Keratinocyte (primary cell): Measurements from ENCODE around the gene EEIG2. TPM values are rescaled to one million over a fixed set of nuclear protein-coding genes. Genes with fewer than 3 reads are reported as not detected.

Experiments
- DNase-seq: peaks from one replicate; pipeline ENCODE4 v3.0.0-alpha.2; 2011; ENCODE audit warnings: low read depth, missing footprints, low spot score
- FAIRE-seq: peaks from 2 replicates; lab custom pipeline; 2011; peaks lifted over from hg19 to GRCh38; lab: Jason Lieb, UNC
- H2AFZ ChIP-seq: 2 replicates; pipeline ENCODE4 v1.6.0; 2012; ENCODE audit warnings: low read length, control low read depth, inconsistent platforms; ENCODE audit not compliant: control insufficient read depth
- H3K27ac ChIP-seq: 2 replicates; pipeline ENCODE4 v1.5.1; 2011; ENCODE audit warnings: low read length; ENCODE audit not compliant: control insufficient read depth, insufficient read depth
- H3K27me3 ChIP-seq: 3 replicates; pipeline ENCODE4 v1.6.0; 2011; ENCODE audit warnings: low read length; ENCODE audit not compliant: control insufficient read depth, insufficient read depth; ENCODE audit errors: extremely low read depth
- H3K36me3 ChIP-seq, 2 experiments: 2 replicates in 1 of 2; 3 replicates in 1 of 2; pipeline ENCODE4 v1.5.1; 2011; ENCODE audit warnings: low read length in 2 of 2, mild to moderate bottlenecking in 1 of 2; ENCODE audit not compliant: control insufficient read depth in 2 of 2, insufficient read depth in 2 of 2; ENCODE audit errors: extremely low read depth in 1 of 2
- H3K4me1 ChIP-seq: 3 replicates; pipeline ENCODE4 v1.5.1; 2011; ENCODE audit warnings: low read length; ENCODE audit not compliant: control insufficient read depth, insufficient read depth; ENCODE audit errors: extremely low read depth
- H3K4me2 ChIP-seq: 3 replicates; pipeline ENCODE4 v1.6.0; 2011; ENCODE audit warnings: low read depth, low read length; ENCODE audit not compliant: control insufficient read depth, insufficient read depth; ENCODE audit errors: extremely low read depth
- H3K4me3 ChIP-seq, 3 experiments: fragments of 200-600 bp in 1 of 3; sonication (generic) in 1 of 3; 2 replicates in 2 of 3; 3 replicates in 1 of 3; pipeline ENCODE4 v1.5.1; 2011 to 2016; ENCODE audit warnings: low read length in 3 of 3, mild to moderate bottlenecking in 3 of 3, control low read depth in 2 of 3, inconsistent platforms in 1 of 3, low read depth in 1 of 3, mixed read lengths in 1 of 3, mixed run types in 1 of 3, moderate library complexity in 1 of 3; ENCODE audit not compliant: control insufficient read depth in 2 of 3, insufficient read depth in 2 of 3; ENCODE audit errors: extremely low read depth in 1 of 3
- H3K79me2 ChIP-seq: 2 replicates; pipeline ENCODE4 v1.6.0; 2012; ENCODE audit warnings: low read length; ENCODE audit not compliant: control insufficient read depth, insufficient read depth
- H3K9ac ChIP-seq: 3 replicates; pipeline ENCODE4 v1.6.0; 2011; ENCODE audit warnings: low read length; ENCODE audit not compliant: control insufficient read depth, insufficient read depth; ENCODE audit errors: extremely low read depth
- H3K9me1 ChIP-seq: 3 replicates; pipeline ENCODE4 v1.6.0; 2011; ENCODE audit warnings: low read length; ENCODE audit not compliant: control insufficient read depth, insufficient read depth; ENCODE audit errors: extremely low read depth
- H3K9me3 ChIP-seq: 2 replicates; pipeline ENCODE4 v1.5.1; 2012; ENCODE audit warnings: low read depth, low read length; ENCODE audit not compliant: control insufficient read depth
- H4K20me1 ChIP-seq: 3 replicates; pipeline ENCODE4 v1.6.0; 2011; ENCODE audit warnings: low read length; ENCODE audit not compliant: control insufficient read depth, insufficient read depth; ENCODE audit errors: extremely low read depth
- EZH2 ChIP-seq: IDR thresholded peaks from one replicate; pipeline ENCODE4 v1.6.1; 2012; ENCODE audit warnings: inconsistent platforms, mild to moderate bottlenecking, low read length, moderate library complexity
- dilution Hi-C: fragments of 300-500 bp; cut with MboI; formaldehyde crosslinking; loops from one replicate; pipeline ENCODE4 v1.7.0; 2020; ENCODE audit warnings: low sequenced_read_pairs; ENCODE audit not compliant: extremely low pct_ligation_motif_present
- polyA plus RNA-seq, 5 experiments: library from polyadenylated mRNA; depleted of rRNA in 3 of 5; stranded (reverse) in 3 of 5; stranded (forward) in 1 of 5; unstranded in 1 of 5; fragments of >200 nt; gene quantifications; 1 replicate in 1 of 5; 2 replicates in 3 of 5; 3 replicates in 1 of 5; pipeline versions ENCODE4 v1.2.1 to v1.2.3, GENCODE V29; 2011 to 2012; ENCODE audit warnings: missing spikeins in 2 of 5, low read depth in 1 of 5, low replicate concordance in 1 of 5
- TF ChIP-seq, protein P1 (sequence below), 3 experiments: IDR thresholded peaks in 1 of 3; conservative IDR thresholded peaks in 1 of 3; optimal IDR thresholded peaks in 1 of 3; 2 replicates in 2 of 3; 3 replicates in 1 of 3; pipeline versions ENCODE3 to v1.5.1; 2011; ENCODE audit warnings: low read length in 3 of 3, mild to moderate bottlenecking in 3 of 3, moderate library complexity in 2 of 3, control low read depth in 1 of 3, inconsistent platforms in 1 of 3; ENCODE audit not compliant: insufficient read depth in 2 of 3; ENCODE audit errors: extremely low read depth in 1 of 3

The EEIG2 gene
- polyA plus RNA-seq, 1 donor (not counting 4 experiments of a cell fraction or from before 2014, with no cell fraction given): 2.0 TPM

DNA sequence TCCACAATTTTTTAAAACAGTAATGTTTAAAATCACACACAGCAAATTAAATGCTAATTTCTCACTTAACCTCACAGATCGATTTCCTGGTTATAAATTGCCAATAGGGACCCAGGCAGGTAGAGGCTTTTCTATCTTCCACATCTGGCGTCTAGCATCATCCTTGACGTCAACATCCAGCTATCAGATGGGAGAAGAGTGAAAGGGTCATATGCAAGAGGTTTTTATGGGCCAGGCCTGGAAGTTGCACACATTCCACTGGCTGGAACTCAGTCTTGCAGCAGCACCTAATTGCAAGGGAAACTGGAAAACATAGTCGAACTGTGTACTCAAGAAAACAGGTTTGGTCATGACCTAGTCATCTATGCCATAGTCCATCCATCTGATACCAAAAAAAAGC, 6.0 kb upstream of the EEIG2 start:
- no peak for DNase-seq
- H2AFZ ChIP-seq: no peak overlapping the region
- H3K4me3 ChIP-seq: no peak overlapping the region
- H3K27me3 ChIP-seq: no peaks in the 10 kb centered on the region
- TF ChIP-seq, protein P1, sequence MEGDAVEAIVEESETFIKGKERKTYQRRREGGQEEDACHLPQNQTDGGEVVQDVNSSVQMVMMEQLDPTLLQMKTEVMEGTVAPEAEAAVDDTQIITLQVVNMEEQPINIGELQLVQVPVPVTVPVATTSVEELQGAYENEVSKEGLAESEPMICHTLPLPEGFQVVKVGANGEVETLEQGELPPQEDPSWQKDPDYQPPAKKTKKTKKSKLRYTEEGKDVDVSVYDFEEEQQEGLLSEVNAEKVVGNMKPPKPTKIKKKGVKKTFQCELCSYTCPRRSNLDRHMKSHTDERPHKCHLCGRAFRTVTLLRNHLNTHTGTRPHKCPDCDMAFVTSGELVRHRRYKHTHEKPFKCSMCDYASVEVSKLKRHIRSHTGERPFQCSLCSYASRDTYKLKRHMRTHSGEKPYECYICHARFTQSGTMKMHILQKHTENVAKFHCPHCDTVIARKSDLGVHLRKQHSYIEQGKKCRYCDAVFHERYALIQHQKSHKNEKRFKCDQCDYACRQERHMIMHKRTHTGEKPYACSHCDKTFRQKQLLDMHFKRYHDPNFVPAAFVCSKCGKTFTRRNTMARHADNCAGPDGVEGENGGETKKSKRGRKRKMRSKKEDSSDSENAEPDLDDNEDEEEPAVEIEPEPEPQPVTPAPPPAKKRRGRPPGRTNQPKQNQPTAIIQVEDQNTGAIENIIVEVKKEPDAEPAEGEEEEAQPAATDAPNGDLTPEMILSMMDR (optimal IDR thresholded peaks at IDR 0.05 in 1 of 3, IDR thresholded peaks at IDR 0.05 in 1 of 3, conservative IDR thresholded peaks at IDR 0.05 in 1 of 3; ENCODE audit: extremely low read depth in 1 of 3, insufficient read depth in 2 of 3, low read length in 3 of 3): no peak
- no peak for TF ChIP-seq EZH2
- H3K9ac ChIP-seq: no peak overlapping the region
- FAIRE-seq: no peak
- dilution Hi-C loops: no loop called here
- no peaks in the 10 kb centered on the region for H3K79me2 ChIP-seq
- no peak overlapping the region for H3K27ac ChIP-seq
- H3K4me1 ChIP-seq: no peaks in the 10 kb centered on the region
- no peaks in the 10 kb centered on the region for H3K9me1 ChIP-seq
- no peaks in the 10 kb centered on the region for H3K9me3 ChIP-seq
- H3K36me3 ChIP-seq: no peaks in the 10 kb centered on the region
- H4K20me1 ChIP-seq: no peaks in the 10 kb centered on the region
- H3K4me2 ChIP-seq: no peak overlapping the region

DNA sequence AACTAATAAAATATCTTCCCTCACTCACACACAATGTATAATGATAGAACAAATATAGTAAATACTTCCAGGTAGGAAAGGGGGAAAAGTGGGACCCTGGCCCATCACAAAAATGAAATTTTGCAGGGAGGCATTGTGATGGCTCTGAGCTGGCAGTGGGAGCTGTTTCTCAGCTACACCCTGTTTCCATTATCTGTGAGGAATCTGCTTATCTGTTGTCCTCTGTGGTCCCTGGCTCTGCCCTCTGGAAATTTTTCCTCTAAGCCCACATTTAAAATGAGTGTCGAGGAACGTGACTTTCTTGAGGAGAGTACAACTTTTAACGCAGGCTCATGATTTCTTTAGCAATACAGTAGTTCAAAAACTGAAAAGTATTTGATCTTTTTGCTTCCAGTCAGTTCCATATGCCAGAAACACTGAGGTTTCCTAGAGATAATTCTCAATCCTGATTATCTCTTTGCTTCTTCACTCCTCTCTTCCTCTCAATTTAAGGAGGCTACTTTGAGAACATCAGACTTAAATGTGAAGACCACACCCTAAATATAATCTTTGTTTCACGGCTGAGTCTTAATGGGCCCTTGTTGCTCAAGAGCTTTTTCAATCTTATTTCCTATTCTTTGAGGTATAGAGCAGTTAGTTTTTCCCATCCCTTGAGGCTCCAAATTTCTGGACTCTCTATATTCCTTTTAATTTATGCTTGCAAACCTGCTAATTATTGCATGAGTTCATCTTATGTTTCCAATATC, 5.0 kb upstream of the EEIG2 start:
- dilution Hi-C loops: no loop called here
- Histone ChIP-seq H3K9me3 (no peaks in the 10 kb centered on the region), H3K4me2 (no peak overlapping the region), H4K20me1 (no peaks in the 10 kb centered on the region), H3K4me1 (no peaks in the 10 kb centered on the region), H3K9ac (no peak overlapping the region), H3K27me3 (no peaks in the 10 kb centered on the region), H3K79me2 (no peaks in the 10 kb centered on the region), H2AFZ (no peak overlapping the region), H3K4me3 (no peak overlapping the region), H3K9me1 (no peaks in the 10 kb centered on the region), H3K36me3 (no peaks in the 10 kb centered on the region), H3K27ac (no peak overlapping the region)
- DNase-seq (no peak), FAIRE-seq (no peak)
- no peak for TF ChIP-seq EZH2
- TF ChIP-seq, protein P1 (optimal IDR thresholded peaks at IDR 0.05 in 1 of 3, IDR thresholded peaks at IDR 0.05 in 1 of 3, conservative IDR thresholded peaks at IDR 0.05 in 1 of 3; ENCODE audit: extremely low read depth in 1 of 3, insufficient read depth in 2 of 3, low read length in 3 of 3): no peak
